HEK293 (cell line): ENCODE measurements around the gene NRP1.

Experiments
- AEBP2 ChIP-seq: fragments of 450-650 bp; formaldehyde crosslinking; IDR thresholded peaks from 2 replicates; pipeline ENCODE4 v1.5.1; 2016; ENCODE audit warnings: missing biosample characterization, missing genetic modification characterization, borderline replicate concordance
- EGR2 ChIP-seq: fragments of 450-650 bp; formaldehyde crosslinking; IDR thresholded peaks from 2 replicates; pipeline ENCODE4 v1.5.1; 2016; ENCODE audit warnings: low read depth, missing biosample characterization, missing genetic modification characterization
- INSM2 ChIP-seq: fragments of 450-650 bp; formaldehyde crosslinking; IDR thresholded peaks from 2 replicates; pipeline ENCODE4 v1.5.1; 2016; ENCODE audit warnings: missing biosample characterization, missing genetic modification characterization
- KLF7 ChIP-seq: fragments of 450-650 bp; formaldehyde crosslinking; IDR thresholded peaks from 2 replicates; pipeline ENCODE4 v1.5.1; 2016; ENCODE audit warnings: missing biosample characterization, missing genetic modification characterization, borderline replicate concordance
- OVOL3 ChIP-seq: fragments of 450-650 bp; formaldehyde crosslinking; IDR thresholded peaks from 2 replicates; pipeline ENCODE4 v1.5.1; 2016; ENCODE audit warnings: missing biosample characterization, missing genetic modification characterization
- PRDM2 ChIP-seq: fragments of 450-650 bp; formaldehyde crosslinking; IDR thresholded peaks from 2 replicates; pipeline ENCODE4 v1.5.1; 2016; ENCODE audit warnings: missing biosample characterization, missing genetic modification characterization, borderline replicate concordance
- SP2 ChIP-seq: fragments of 450-650 bp; formaldehyde crosslinking; IDR thresholded peaks from 2 replicates; pipeline ENCODE4 v1.5.1; 2016; ENCODE audit warnings: missing biosample characterization, missing genetic modification characterization
- ZBTB1 ChIP-seq: fragments of 450-650 bp; formaldehyde crosslinking; IDR thresholded peaks from 2 replicates; pipeline ENCODE4 v1.5.1; 2016; ENCODE audit warnings: missing biosample characterization, missing genetic modification characterization
- ZBTB17 ChIP-seq: fragments of 450-650 bp; formaldehyde crosslinking; IDR thresholded peaks from 2 replicates; pipeline ENCODE4 v1.5.1; 2016; ENCODE audit warnings: missing biosample characterization, missing genetic modification characterization
- ZFP3 ChIP-seq: fragments of 450-650 bp; formaldehyde crosslinking; IDR thresholded peaks from 2 replicates; pipeline ENCODE4 v1.5.1; 2016; ENCODE audit warnings: low read depth, missing biosample characterization, missing genetic modification characterization
- ZNF10 ChIP-seq: fragments of 450-650 bp; formaldehyde crosslinking; IDR thresholded peaks from 2 replicates; pipeline ENCODE4 v1.5.1; 2017; ENCODE audit warnings: missing biosample characterization, missing genetic modification characterization
- ZNF16 ChIP-seq: fragments of 450-650 bp; formaldehyde crosslinking; IDR thresholded peaks from 2 replicates; pipeline ENCODE4 v1.5.1; 2016; ENCODE audit warnings: low read depth, missing biosample characterization, missing genetic modification characterization
- ZNF202 ChIP-seq: fragments of 450-650 bp; formaldehyde crosslinking; IDR thresholded peaks from 2 replicates; pipeline ENCODE4 v1.5.1; 2016; ENCODE audit warnings: missing biosample characterization, missing genetic modification characterization, borderline replicate concordance
- ZNF223 ChIP-seq: fragments of 450-650 bp; formaldehyde crosslinking; IDR thresholded peaks from 2 replicates; pipeline ENCODE4 v1.5.1; 2016; ENCODE audit warnings: missing biosample characterization, missing genetic modification characterization
- ZNF362 ChIP-seq: fragments of 450-650 bp; formaldehyde crosslinking; IDR thresholded peaks from 2 replicates; pipeline ENCODE4 v1.5.1; 2016; ENCODE audit warnings: missing biosample characterization, missing genetic modification characterization
- ZNF433 ChIP-seq: fragments of 450-650 bp; formaldehyde crosslinking; IDR thresholded peaks from 2 replicates; pipeline ENCODE4 v1.5.1; 2016; ENCODE audit warnings: missing biosample characterization, missing genetic modification characterization, low read depth
- ZNF561 ChIP-seq: fragments of 450-650 bp; IDR thresholded peaks from 2 replicates; pipeline ENCODE4 v1.5.1; 2018; ENCODE audit warnings: missing biosample characterization, missing genetic modification characterization, borderline replicate concordance
- ZNF600 ChIP-seq: fragments of 450-650 bp; formaldehyde crosslinking; IDR thresholded peaks from 2 replicates; pipeline ENCODE4 v1.5.1; 2016; ENCODE audit warnings: missing biosample characterization, missing genetic modification characterization
- ZNF639 ChIP-seq: fragments of 450-650 bp; formaldehyde crosslinking; IDR thresholded peaks from 2 replicates; pipeline ENCODE4 v1.5.1; 2016; ENCODE audit warnings: missing biosample characterization, missing genetic modification characterization
- ZNF701 ChIP-seq: fragments of 450-650 bp; formaldehyde crosslinking; IDR thresholded peaks from 2 replicates; pipeline ENCODE4 v1.5.1; 2016; ENCODE audit warnings: missing biosample characterization, missing genetic modification characterization
- ZSCAN16 ChIP-seq: fragments of 450-650 bp; formaldehyde crosslinking; IDR thresholded peaks from 2 replicates; pipeline ENCODE4 v1.5.1; 2016; ENCODE audit warnings: missing biosample characterization, missing genetic modification characterization
- ZSCAN23 ChIP-seq: fragments of 450-650 bp; formaldehyde crosslinking; IDR thresholded peaks from 2 replicates; pipeline ENCODE4 v1.5.1; 2016; ENCODE audit warnings: missing biosample characterization, missing genetic modification characterization
- TF ChIP-seq, protein P1 (sequence below): fragments of 450-650 bp; formaldehyde crosslinking; IDR thresholded peaks from 2 replicates; pipeline ENCODE4 v1.5.1; 2016; ENCODE audit warnings: missing biosample characterization, missing genetic modification characterization
- TF ChIP-seq, protein P2 (sequence below): fragments of 450-650 bp; formaldehyde crosslinking; IDR thresholded peaks from 2 replicates; pipeline ENCODE4 v1.5.1; 2017; ENCODE audit warnings: missing biosample characterization, missing genetic modification characterization

NRP1 gene

GRCh38 chr10:33271969-33272583, 62.4 kb downstream of the NRP1 start (continued):
- TF ChIP-seq, protein P1, sequence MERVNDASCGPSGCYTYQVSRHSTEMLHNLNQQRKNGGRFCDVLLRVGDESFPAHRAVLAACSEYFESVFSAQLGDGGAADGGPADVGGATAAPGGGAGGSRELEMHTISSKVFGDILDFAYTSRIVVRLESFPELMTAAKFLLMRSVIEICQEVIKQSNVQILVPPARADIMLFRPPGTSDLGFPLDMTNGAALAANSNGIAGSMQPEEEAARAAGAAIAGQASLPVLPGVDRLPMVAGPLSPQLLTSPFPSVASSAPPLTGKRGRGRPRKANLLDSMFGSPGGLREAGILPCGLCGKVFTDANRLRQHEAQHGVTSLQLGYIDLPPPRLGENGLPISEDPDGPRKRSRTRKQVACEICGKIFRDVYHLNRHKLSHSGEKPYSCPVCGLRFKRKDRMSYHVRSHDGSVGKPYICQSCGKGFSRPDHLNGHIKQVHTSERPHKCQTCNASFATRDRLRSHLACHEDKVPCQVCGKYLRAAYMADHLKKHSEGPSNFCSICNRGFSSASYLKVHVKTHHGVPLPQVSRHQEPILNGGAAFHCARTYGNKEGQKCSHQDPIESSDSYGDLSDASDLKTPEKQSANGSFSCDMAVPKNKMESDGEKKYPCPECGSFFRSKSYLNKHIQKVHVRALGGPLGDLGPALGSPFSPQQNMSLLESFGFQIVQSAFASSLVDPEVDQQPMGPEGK: peak; percentile 45; the same call in 1 of the 2 replicates
- TF ChIP-seq ZNF639: peak; percentile 90
- no peak for TF ChIP-seq ZNF223 (tag by site-specific recombination)
- TF ChIP-seq ZNF10: peak; percentile 81; the same call in 1 of the 2 replicates
- no peak for TF ChIP-seq ZBTB1 (tag by site-specific recombination)
- TF ChIP-seq ZSCAN23: peak; percentile 80; the same call in 1 of the 2 replicates
- no peak; the same call in 1 of the 2 replicates for TF ChIP-seq SP2 (tag by site-specific recombination)
- no peak for TF ChIP-seq ZNF16 (tag by site-specific recombination)
- peak; percentile 52; the same call in 1 of the 2 replicates for TF ChIP-seq ZNF362
- no peak for TF ChIP-seq ZBTB17 (tag by site-specific recombination)
- no peak for TF ChIP-seq AEBP2 (tag by site-specific recombination)
- 0 out of 2 replicates have a peak, but pooled peaks have one; percentile 41 for TF ChIP-seq ZNF561
- no peak for TF ChIP-seq EGR2 (tag by site-specific recombination)
- peak; percentile 86 for TF ChIP-seq OVOL3 (tag by site-specific recombination)
- TF ChIP-seq, protein P2, sequence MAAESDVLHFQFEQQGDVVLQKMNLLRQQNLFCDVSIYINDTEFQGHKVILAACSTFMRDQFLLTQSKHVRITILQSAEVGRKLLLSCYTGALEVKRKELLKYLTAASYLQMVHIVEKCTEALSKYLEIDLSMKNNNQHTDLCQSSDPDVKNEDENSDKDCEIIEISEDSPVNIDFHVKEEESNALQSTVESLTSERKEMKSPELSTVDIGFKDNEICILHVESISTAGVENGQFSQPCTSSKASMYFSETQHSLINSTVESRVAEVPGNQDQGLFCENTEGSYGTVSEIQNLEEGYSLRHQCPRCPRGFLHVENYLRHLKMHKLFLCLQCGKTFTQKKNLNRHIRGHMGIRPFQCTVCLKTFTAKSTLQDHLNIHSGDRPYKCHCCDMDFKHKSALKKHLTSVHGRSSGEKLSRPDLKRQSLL (tag by site-specific recombination): no peak
- TF ChIP-seq KLF7 (tag by site-specific recombination): no peak
- TF ChIP-seq PRDM2: no peak
- no peak for TF ChIP-seq ZFP3 (tag by site-specific recombination)
- TF ChIP-seq ZSCAN16 (tag by site-specific recombination): no peak
- no peak for TF ChIP-seq ZNF202 (tag by site-specific recombination)
- TF ChIP-seq ZNF600 (tag by site-specific recombination): no peak
- no peak for TF ChIP-seq ZNF701
- TF ChIP-seq ZNF433 (tag by site-specific recombination): no peak
- TF ChIP-seq INSM2 (tag by site-specific recombination): peak; percentile 87
